Jurkat, Clone E6-1 (cell line): ENCODE measurements around the gene CLIP1.
"Not testable (repeated sequence)": the region's sequence is repeated elsewhere in the genome, so short reads cannot be mapped to it uniquely, and the experiment has no call there.

ENCODE experiments used
- DNase-seq: peaks from one replicate; pipeline ENCODE4 v3.0.0-alpha.2; 2011; ENCODE audit warnings: low read depth, low spot score
- H3K4me3 ChIP-seq: 2 replicates; pipeline ENCODE4 v1.5.1; 2011; ENCODE audit warnings: mild to moderate bottlenecking, low read length, control low read depth, moderate library complexity

The CLIP1 gene

GRCh38 chr12:122402264-122402663 lies 20.2 kb downstream of the CLIP1 start:
- DNase-seq: no peak

GRCh38 chr12:122399592-122400373 lies 22.7 kb downstream of the CLIP1 start:
- no peak overlapping the region for H3K4me3 ChIP-seq

More at GRCh38 chr12:122402264-122402663, 20.2 kb downstream of the CLIP1 start:
- H3K4me3 ChIP-seq: no peak overlapping the region

DNA sequence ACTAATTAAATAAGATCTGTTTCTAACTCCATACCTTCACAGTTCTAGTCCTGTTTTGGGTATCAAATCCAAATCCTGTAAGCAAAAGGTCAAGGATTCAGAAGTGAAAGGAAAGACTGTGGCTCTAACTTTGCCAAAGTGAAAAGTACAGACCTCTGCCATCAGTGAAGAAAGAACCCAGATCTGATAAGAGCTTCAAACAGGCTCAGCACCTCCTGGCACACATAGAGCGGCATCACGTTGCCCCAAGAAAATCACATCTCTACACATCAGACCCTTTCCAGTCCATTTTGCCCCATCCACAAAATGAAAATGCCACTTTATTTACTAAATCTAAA lies 23.2 kb downstream of the CLIP1 start:
- H3K4me3 ChIP-seq: no peak overlapping the region

More at GRCh38 chr12:122399592-122400373, 22.7 kb downstream of the CLIP1 start:
- peak; percentile 58 for DNase-seq

GRCh38 chr12:122397981-122398380 lies 24.5 kb downstream of the CLIP1 start:
- DNase-seq, H3K4me3 ChIP-seq: not testable (repeated sequence)

More for the DNA sequence above, 23.2 kb downstream of the CLIP1 start:
- DNase-seq: no peak

DNA sequence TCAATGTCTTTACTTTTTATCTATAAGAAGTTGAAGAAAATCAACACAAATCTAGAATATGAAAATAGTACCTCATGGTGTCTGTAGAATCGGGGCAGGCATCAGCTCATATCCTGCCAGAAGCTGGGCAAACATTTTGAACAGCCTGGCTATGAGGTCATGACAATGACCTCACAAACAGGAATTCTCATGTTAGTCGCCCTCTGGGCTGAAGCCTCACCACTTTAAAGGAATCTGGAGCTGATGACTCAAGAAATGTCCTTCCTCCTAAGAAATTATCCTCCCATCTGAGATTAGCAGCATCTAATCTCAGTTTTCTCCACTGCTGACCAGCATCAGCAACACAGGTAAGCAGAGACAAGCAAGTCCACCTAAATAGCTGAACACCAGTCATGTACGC lies 27.1 kb downstream of the CLIP1 start:
- no peak for DNase-seq
- no peak overlapping the region for H3K4me3 ChIP-seq

- DNase-seq: no peak
Measured at GRCh38 chr12:122394626-122395194, 27.8 kb downstream of the CLIP1 start.

GRCh38 chr12:122393817-122394216 lies 28.7 kb downstream of the CLIP1 start:
- DNase-seq: no peak
- no peak overlapping the region for H3K4me3 ChIP-seq

More at GRCh38 chr12:122394626-122395194, 27.8 kb downstream of the CLIP1 start:
- no peak overlapping the region for H3K4me3 ChIP-seq

GRCh38 chr12:122392411-122392810 lies 30.1 kb downstream of the CLIP1 start:
- H3K4me3 ChIP-seq: no peak overlapping the region
- DNase-seq: no peak

- no peak overlapping the region for H3K4me3 ChIP-seq
- DNase-seq: no peak
Measured at GRCh38 chr12:122389677-122390076, 32.8 kb downstream of the CLIP1 start.

GRCh38 chr12:122387887-122388286 lies 34.6 kb downstream of the CLIP1 start:
- H3K4me3 ChIP-seq: no peak overlapping the region
- DNase-seq: no peak

- H3K4me3 ChIP-seq: no peak overlapping the region
- no peak for DNase-seq
Measured at GRCh38 chr12:122385171-122386016, 37.1 kb downstream of the CLIP1 start.

- H3K4me3 ChIP-seq: no peak overlapping the region
- DNase-seq: no peak
Measured at GRCh38 chr12:122382919-122383350, 39.5 kb downstream of the CLIP1 start.

- no peak for DNase-seq
- H3K4me3 ChIP-seq: no peak overlapping the region
Measured at GRCh38 chr12:122381021-122381420, 41.4 kb downstream of the CLIP1 start.

GRCh38 chr12:122376751-122377150 lies 45.7 kb downstream of the CLIP1 start:
- not testable (repeated sequence) for DNase-seq, H3K4me3 ChIP-seq

DNA sequence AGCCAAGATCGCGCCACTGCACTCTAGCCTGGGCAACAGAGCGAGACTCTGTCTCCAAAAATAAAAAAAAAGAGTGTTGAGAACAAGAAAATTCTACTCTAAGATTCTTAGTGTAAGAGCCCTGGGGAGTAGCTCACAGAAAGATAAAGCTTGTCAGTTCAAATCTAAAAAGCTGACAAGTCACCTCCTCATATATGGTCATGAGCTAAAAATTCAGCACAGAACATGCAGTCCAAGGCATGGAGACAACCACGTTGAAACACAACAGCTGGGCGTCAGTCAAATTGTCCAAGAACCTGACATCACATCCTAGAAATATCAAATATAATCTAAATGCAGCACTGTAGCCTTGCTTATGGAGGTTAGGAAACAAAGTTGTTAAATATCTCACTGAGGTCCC lies 47.8 kb downstream of the CLIP1 start:
- no peak overlapping the region for H3K4me3 ChIP-seq
- no peak for DNase-seq

GRCh38 chr12:122371475-122372045 lies 50.9 kb downstream of the CLIP1 start:
- no peak overlapping the region for H3K4me3 ChIP-seq
- DNase-seq: no peak

DNA sequence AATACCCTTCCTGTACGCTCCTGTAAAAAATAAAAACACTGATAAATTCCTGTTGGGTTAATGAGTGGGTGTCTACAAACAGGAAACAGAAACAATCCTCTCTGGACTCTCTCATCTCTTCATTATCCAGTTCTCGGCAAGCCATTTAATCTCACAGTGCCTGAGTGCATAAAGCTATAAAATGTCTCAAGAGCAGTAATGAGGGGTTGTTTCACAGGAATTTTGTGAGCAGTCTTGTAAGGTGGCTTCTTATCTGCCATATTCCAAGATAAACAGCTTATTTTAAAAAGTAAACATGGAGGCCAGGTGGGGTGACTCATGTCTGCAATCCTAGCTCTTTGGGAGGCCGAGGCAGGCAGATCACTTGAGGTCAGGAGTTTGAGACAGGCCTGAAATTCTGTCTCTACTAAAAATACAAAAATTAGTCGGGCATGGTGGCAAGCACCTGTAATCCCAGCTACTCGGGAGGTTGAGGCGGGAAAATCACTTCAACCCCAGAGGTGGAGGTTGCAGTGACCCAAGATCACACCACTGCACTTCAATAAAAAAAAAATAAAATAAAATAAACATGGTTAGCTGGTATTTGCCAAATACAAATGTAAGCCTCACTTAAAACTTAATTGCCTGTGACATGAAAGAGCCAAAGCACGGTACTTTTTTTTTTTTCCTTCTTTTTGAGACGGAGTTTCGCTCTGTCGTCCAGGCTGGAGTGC lies 54.0 kb downstream of the CLIP1 start:
- H3K4me3 ChIP-seq: no peak overlapping the region
- no peak for DNase-seq

- not testable (repeated sequence) for H3K4me3 ChIP-seq, DNase-seq
Measured at GRCh38 chr12:122367632-122368031, 54.8 kb downstream of the CLIP1 start.
